GM19328 (cell line): Measurements from ENCODE around the gene PHF11.

Experiments used
- ATAC-seq: cut with Tn5 transposase; IDR thresholded peaks from one replicate; pipeline ENCODE4 v1.9.1; 2021; ENCODE audit warnings: mild to moderate bottlenecking, moderate library complexity; ENCODE audit not compliant: unreplicated experiment

PHF11 gene

DNA sequence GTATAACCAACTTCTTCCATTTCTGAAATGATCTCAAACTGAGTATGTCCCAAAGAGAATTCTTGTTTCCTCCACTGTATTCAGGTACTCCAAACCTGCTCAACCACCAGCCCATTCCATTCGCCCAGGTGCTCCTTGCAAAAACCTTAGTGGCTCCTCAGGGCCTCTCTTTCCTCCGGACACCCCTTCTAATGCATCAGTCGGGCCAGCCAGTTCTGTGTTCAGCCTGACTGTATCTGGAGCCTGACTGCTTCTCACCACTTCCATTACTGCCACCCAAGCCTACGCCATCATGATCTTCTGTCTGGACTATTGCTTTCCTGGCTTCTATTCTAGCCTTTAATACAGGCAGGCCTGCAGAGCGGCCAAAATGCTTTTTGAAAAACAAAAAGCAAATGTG, 1.5 kb downstream of the PHF11 start:
- ATAC-seq, result no peak

DNA sequence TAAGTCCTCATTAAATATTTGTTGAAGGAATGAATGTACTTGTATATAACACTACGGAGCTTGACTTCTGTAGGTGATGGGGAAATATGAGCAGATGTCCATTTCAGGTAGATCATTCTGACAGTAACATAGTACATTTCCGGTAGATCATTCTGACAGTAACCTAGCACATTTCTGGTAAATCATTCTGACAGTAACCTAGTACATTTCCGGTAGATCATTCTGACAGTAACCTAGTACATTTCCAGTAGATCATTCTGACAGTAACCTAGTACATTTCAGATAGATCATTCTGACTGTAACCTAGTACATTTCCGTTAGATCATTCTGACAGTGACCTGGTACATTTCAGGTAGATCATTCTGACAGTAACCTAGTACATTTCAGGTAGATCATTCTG, 2.5 kb downstream of the PHF11 start:
- ATAC-seq, result no peak

GRCh38 chr13:49499889-49500660, 4.3 kb downstream of the PHF11 start:
- ATAC-seq, result no peak

DNA sequence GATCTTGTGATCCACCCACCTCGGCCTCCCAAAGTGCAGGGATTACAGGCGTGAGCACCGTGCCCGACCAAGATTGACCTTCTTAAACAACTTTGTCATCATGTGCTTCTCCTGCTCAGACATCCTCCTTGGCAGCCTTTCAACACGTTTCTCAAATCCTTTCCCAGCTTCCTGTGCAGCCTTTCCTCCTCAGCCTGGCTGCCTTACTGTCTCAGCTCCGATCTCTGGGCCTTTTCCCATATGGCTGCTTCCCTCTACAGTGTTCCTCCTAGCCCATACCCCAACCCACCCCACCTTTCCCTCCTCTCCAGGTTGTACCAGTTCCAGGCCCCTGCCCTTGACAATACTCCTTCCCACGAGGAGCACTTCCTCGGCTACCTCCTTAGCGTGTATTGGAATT, 7.2 kb downstream of the PHF11 start:
- no peak for ATAC-seq

DNA sequence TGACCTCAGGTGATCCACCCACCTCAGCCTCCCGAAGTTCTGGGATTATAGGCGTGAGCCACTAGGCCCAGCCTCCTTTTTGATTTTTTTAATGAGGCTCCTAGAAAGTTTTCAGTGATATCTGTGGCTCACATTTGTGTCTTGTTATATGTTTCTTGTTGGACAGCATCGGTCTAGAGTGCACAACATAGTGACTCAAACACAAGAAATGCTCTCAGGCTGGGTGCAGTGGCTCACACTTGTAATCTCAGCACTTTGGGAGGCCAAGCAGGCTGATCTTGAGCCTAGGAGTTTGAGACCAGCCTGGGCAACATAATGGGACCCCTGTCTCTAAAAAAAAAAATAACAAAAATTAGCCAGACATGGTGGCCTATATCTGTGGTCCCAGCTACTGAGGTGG, 8.2 kb downstream of the PHF11 start:
- no peak for ATAC-seq

GRCh38 chr13:49512578-49512977, 16.8 kb downstream of the PHF11 start:
- no peak for ATAC-seq

DNA sequence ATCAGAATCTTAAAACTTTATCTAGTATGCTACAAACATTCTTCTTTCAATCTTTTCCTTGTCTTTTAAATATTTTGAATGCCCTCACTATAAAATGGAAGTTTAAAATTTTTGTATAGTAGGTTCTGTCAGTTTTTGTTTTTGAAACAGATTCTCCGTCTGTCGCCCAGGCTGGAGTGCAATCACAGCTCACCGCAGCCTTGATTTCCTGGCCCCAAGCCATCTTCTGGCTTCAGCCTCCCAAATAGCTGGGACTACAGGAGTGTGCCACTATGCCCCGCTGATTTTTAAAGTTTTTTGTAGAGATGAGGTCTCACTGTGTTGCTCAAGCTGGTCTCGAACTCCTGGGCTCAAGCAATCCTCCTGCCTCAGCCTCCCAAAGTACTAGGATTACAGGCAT, 20.7 kb downstream of the PHF11 start:
- no peak for ATAC-seq

- ATAC-seq, result no peak
Measured at GRCh38 chr13:49517461-49517860, 21.7 kb downstream of the PHF11 start.

- ATAC-seq, result no peak
Measured at GRCh38 chr13:49521224-49521623, 25.5 kb downstream of the PHF11 start.

DNA sequence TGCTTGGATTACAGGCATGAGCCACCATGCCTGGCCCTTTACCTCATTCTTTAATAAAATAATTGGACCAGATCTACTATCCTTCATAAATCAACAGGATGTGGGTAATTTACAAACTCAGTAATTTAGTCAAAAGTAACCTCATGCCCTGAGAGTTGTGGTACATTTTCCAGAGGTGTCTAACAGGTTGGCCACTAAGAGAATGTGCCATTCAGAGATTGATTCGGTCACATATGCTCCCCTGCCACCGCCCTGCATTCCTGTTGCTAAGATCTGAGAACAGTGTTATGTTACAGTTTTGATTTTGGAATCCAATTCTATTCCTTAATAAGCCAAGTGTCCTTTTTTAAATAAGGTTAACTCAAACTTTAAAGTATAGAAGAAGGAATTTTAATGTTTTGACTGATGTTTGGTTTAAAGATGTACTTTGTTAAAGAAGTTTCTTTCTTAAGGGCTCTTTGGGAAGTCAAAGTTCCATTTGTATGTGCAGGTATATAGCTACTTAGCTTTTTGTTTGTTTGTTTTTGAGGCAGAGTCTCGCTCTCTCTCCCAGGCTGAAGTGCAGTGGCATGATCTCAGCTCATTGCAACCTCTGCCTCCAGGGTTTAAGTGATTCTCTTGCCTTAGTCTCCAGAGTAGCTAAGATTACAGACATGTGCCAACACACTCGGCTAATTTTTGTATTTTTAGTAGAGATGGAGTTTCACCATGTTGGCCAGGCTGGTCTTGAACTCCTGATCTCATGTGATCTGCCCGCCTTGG, 29.2 kb downstream of the PHF11 start:
- no peak for ATAC-seq

DNA sequence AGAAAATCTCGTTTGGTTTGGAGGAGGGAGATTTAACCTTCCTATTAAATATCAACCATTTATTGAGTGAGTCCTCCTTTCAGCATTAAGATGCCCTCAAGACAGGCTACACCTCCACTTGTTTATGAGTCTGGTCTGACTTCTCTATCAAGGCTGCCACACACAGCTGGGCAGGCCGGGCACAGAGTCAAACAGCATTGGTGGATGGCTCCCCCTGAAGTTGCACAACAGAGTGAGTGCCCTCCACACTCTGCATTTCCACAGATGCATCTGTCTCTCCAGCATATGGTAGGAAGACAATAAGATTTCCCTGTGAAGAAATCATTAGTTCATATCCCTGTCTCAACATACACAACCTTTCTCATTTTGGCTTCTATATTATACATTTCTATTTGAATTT, 31.4 kb downstream of the PHF11 start:
- ATAC-seq, result no peak

- ATAC-seq, result no peak
Measured at GRCh38 chr13:49528161-49528560, 32.4 kb downstream of the PHF11 start.

GRCh38 chr13:49530457-49530856, 34.7 kb downstream of the PHF11 start:
- ATAC-seq, result no peak

- ATAC-seq, result no peak
Measured at GRCh38 chr13:49532593-49532992, 36.8 kb downstream of the PHF11 start.

GRCh38 chr13:49533011-49533410, 37.3 kb downstream of the PHF11 start:
- no peak for ATAC-seq

DNA sequence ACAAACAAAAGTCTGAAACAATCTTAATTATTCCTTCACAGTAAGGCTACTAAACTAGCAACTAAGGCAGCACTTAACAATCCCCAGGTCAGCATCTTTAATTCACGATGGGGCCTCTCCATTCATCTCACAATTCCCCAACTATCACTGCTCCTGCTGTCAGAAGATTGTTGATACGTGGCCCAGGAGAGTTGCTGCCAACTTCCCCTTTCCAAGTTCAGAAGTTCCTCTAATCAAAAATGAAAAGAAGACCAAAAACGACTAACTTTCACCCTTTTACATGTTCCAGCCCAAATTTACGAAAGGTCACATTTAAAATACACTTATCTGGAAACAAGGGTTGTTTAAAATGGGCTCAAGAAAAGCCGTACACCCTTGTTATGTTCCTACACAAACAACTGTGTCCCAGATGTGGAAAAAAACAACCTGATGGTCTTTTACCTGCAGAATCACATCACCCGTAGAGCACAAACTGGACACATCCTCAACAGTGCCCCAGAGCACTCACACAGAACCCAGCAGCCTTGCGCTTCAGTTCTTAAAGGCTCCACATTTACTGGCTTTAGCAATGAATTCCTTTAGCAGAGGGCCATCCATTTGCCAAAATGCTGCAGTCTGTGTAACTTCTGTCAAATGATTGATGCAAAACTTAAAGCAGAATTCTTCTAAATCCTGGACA, 38.0 kb downstream of the PHF11 start:
- no peak for ATAC-seq

GRCh38 chr13:49536144-49536873, 40.6 kb downstream of the PHF11 start:
- ATAC-seq, result no peak

- ATAC-seq, result no peak
Measured at GRCh38 chr13:49538404-49538803, 42.7 kb downstream of the PHF11 start.

GRCh38 chr13:49539313-49539712, 43.6 kb downstream of the PHF11 start:
- no peak for ATAC-seq

GRCh38 chr13:49539746-49540145, 44.0 kb downstream of the PHF11 start:
- no peak for ATAC-seq

- ATAC-seq, result no peak
Measured at GRCh38 chr13:49540552-49540951, 44.8 kb downstream of the PHF11 start.
